H1 (cell line): ENCODE data around the gene KCTD21. TPM values are rescaled to one million over a fixed set of nuclear protein-coding genes. Genes with fewer than 3 reads are reported as not detected.

ENCODE experiments used
- CTCF ChIA-PET: fragments of 300-600 bp; sonication (Branson Sonifier 250); formaldehyde crosslinking; loops from one replicate; lab custom pipeline; 2021; ENCODE audit not compliant: partially characterized antibody; lab: Charles Lee
- POLR2A ChIA-PET: fragments of 300-600 bp; sonication (Branson Sonifier 250); formaldehyde crosslinking; loops from one replicate; lab custom pipeline; 2021; ENCODE audit warnings: inconsistent platforms; ENCODE audit not compliant: partially characterized antibody; lab: Charles Lee
- DNase-seq, 2 experiments: peaks; one replicate each; pipeline versions ENCODE4 v3.0.0 to v3.0.0-alpha.2; 2010 to 2022; ENCODE audit warnings: low spot score in 2 of 2, low read depth in 1 of 2, mixed read lengths in 1 of 2
- FAIRE-seq: peaks from 2 replicates; lab custom pipeline; 2011; peaks lifted over from hg19 to GRCh38; lab: Jason Lieb, UNC
- H2AFZ ChIP-seq: 2 replicates; pipeline ENCODE4 v1.8.1; 2012; ENCODE audit warnings: low read length, inconsistent platforms
- H2AK5ac ChIP-seq: 2 replicates; pipeline ENCODE4 v1.6.1; 2013; ENCODE audit warnings: low read depth, low read length
- H2BK120ac ChIP-seq: replicated peaks from 2 replicates; pipeline ENCODE3; 2013; ENCODE audit warnings: low read depth, low read length, inconsistent platforms
- H2BK12ac ChIP-seq: 2 replicates; pipeline ENCODE4 v1.6.1; 2013; ENCODE audit warnings: low read depth, low read length
- H2BK15ac ChIP-seq: 2 replicates; pipeline ENCODE4 v1.6.1; 2013; ENCODE audit warnings: low read length
- H2BK20ac ChIP-seq: 2 replicates; pipeline ENCODE4 v1.6.1; 2013; ENCODE audit warnings: low read length
- H2BK5ac ChIP-seq: 2 replicates; pipeline ENCODE4 v1.6.1; 2013; ENCODE audit warnings: low read depth, low read length
- H3K14ac ChIP-seq: 2 replicates; pipeline ENCODE4 v1.6.1; 2013; ENCODE audit warnings: inconsistent platforms; ENCODE audit not compliant: insufficient read length
- H3K18ac ChIP-seq: 2 replicates; pipeline ENCODE4 v1.6.1; 2013; ENCODE audit warnings: low read length; ENCODE audit errors: extremely low read depth
- H3K23ac ChIP-seq: 2 replicates; pipeline ENCODE4 v1.6.1; 2013; ENCODE audit warnings: inconsistent platforms; ENCODE audit not compliant: insufficient read length
- H3K23me2 ChIP-seq: 2 replicates; pipeline ENCODE4 v1.6.1; 2013; ENCODE audit warnings: low read depth, low read length
- H3K27ac ChIP-seq: 2 replicates; pipeline ENCODE4 v1.6.1; 2011; ENCODE audit warnings: low read depth, low read length, inconsistent platforms
- H3K27me3 ChIP-seq, 4 experiments: replicated peaks in 1 of 4; 1 replicate in 1 of 4; 2 replicates in 3 of 4; pipeline versions ENCODE4 v1.6.1 to v1.8.1; 2011 to 2013; ENCODE audit warnings: low read length in 3 of 4, mild to moderate bottlenecking in 3 of 4, inconsistent platforms in 2 of 4, mixed read lengths in 2 of 4, moderate library complexity in 1 of 4; ENCODE audit not compliant: control insufficient read depth in 3 of 4, insufficient read depth in 3 of 4; ENCODE audit errors: extremely low read depth in 1 of 4
- H3K36me3 ChIP-seq, 4 experiments: 2 replicates each; pipeline versions ENCODE4 v1.6.1 to v1.8.1; 2011 to 2013; ENCODE audit warnings: mild to moderate bottlenecking in 4 of 4, low read length in 3 of 4, moderate library complexity in 2 of 4, control low read depth in 1 of 4, inconsistent platforms in 1 of 4; ENCODE audit not compliant: insufficient read depth in 4 of 4, control insufficient read depth in 2 of 4
- H3K4ac ChIP-seq: replicated peaks from 2 replicates; pipeline ENCODE3; 2013; ENCODE audit warnings: low read length, low read depth, mixed read lengths, inconsistent platforms; ENCODE audit not compliant: insufficient read length
- H3K4me1 ChIP-seq, 4 experiments: replicated peaks in 1 of 4; 1 replicate in 1 of 4; 2 replicates in 3 of 4; pipeline versions ENCODE4 v1.6.1 to v1.8.1; 2011 to 2013; ENCODE audit warnings: low read length in 3 of 4, inconsistent platforms in 2 of 4, mixed read lengths in 1 of 4; ENCODE audit not compliant: insufficient read depth in 4 of 4, control insufficient read depth in 3 of 4
- H3K4me2 ChIP-seq, 2 experiments: 2 replicates each; pipeline versions ENCODE4 v1.6.1 to v1.8.1; 2011 to 2013; ENCODE audit warnings: low read depth in 2 of 2, low read length in 2 of 2, control low read depth in 1 of 2, inconsistent platforms in 1 of 2, mild to moderate bottlenecking in 1 of 2; ENCODE audit not compliant: insufficient read depth in 1 of 2
- H3K4me3 ChIP-seq, 4 experiments: fragments of 200-600, 300-600 bp in 1 of 4; sonication (generic), shearing (Covaris generic), sonication (Bioruptor Twin) in 1 of 4; 2 replicates each; pipeline versions ENCODE4 v1.5.1 to v1.8.1; 2011 to 2016; ENCODE audit warnings: low read length in 4 of 4, low read depth in 3 of 4, control low read depth in 2 of 4, inconsistent platforms in 2 of 4, mild to moderate bottlenecking in 2 of 4, mixed read lengths in 1 of 4, moderate library complexity in 1 of 4; ENCODE audit not compliant: insufficient read depth in 2 of 4; ENCODE audit errors: extremely low read depth in 1 of 4
- H3K56ac ChIP-seq: replicated peaks from 2 replicates; pipeline ENCODE3; 2013; ENCODE audit warnings: low read depth, mild to moderate bottlenecking, mixed read lengths, low read length, inconsistent platforms; ENCODE audit not compliant: insufficient read length
- H3K79me1 ChIP-seq: 2 replicates; pipeline ENCODE4 v1.6.1; 2013; ENCODE audit warnings: low read depth, low read length, control low read depth
- H3K79me2 ChIP-seq, 2 experiments: 2 replicates each; pipeline versions ENCODE4 v1.6.1 to v1.8.1; 2012 to 2013; ENCODE audit warnings: low read length in 2 of 2, mild to moderate bottlenecking in 2 of 2, inconsistent platforms in 1 of 2; ENCODE audit not compliant: insufficient read depth in 2 of 2, control insufficient read depth in 1 of 2
- H3K9ac ChIP-seq, 4 experiments: replicated peaks in 1 of 4; 1 replicate in 1 of 4; 2 replicates in 3 of 4; pipeline versions ENCODE4 v1.6.1 to v1.8.1; 2011 to 2013; ENCODE audit warnings: low read depth in 3 of 4, low read length in 3 of 4, control low read depth in 2 of 4, mild to moderate bottlenecking in 2 of 4, moderate library complexity in 2 of 4, inconsistent platforms in 1 of 4; ENCODE audit errors: extremely low read depth in 1 of 4
- H3K9me3 ChIP-seq, 2 experiments: 2 replicates each; pipeline versions ENCODE4 v1.6.1 to v1.8.1; 2012 to 2013; ENCODE audit warnings: mild to moderate bottlenecking in 2 of 2, moderate library complexity in 2 of 2, control low read depth in 1 of 2, inconsistent platforms in 1 of 2, low read depth in 1 of 2, low read length in 1 of 2, mixed read lengths in 1 of 2; ENCODE audit not compliant: insufficient read depth in 2 of 2
- H4K20me1 ChIP-seq, 2 experiments: replicated peaks in 1 of 2; 2 replicates each; pipeline versions ENCODE3 to v1.8.1; 2011 to 2013; ENCODE audit warnings: inconsistent platforms in 2 of 2, low read length in 2 of 2, mild to moderate bottlenecking in 1 of 2; ENCODE audit not compliant: insufficient read depth in 2 of 2, control insufficient read depth in 1 of 2
- H4K5ac ChIP-seq: 2 replicates; pipeline ENCODE4 v1.6.1; 2013; ENCODE audit warnings: low read length, low read depth, mixed read lengths, inconsistent platforms; ENCODE audit not compliant: insufficient read length
- H4K8ac ChIP-seq: 2 replicates; pipeline ENCODE4 v1.8.0; 2013; ENCODE audit warnings: mild to moderate bottlenecking, moderate library complexity, low read length, inconsistent platforms; ENCODE audit not compliant: insufficient read depth; ENCODE audit errors: extremely low read depth
- H4K91ac ChIP-seq: replicated peaks from 2 replicates; pipeline ENCODE3; 2013; ENCODE audit warnings: low read length, mixed read lengths, inconsistent platforms; ENCODE audit not compliant: insufficient read length
- ASH2L ChIP-seq: fragments of 200-600, 300-600 bp; sonication (generic); IDR thresholded peaks from one replicate; pipeline ENCODE4 v1.7.1; 2017; ENCODE audit warnings: low read length
- BACH1 ChIP-seq: IDR thresholded peaks from 2 replicates; pipeline ENCODE4 v1.6.1; 2012; ENCODE audit warnings: low read length, improper control_type of control experiment
- BRCA1 ChIP-seq: IDR thresholded peaks from 2 replicates; pipeline ENCODE4 v1.6.1; 2012; ENCODE audit warnings: low read depth, low read length, improper control_type of control experiment
- CTBP2 ChIP-seq: IDR thresholded peaks from 2 replicates; pipeline ENCODE4 v1.7.0; 2011; ENCODE audit warnings: borderline replicate concordance, mild to moderate bottlenecking, moderate library complexity, mixed read lengths, low read length; ENCODE audit not compliant: insufficient read depth, insufficient read length
- JUN ChIP-seq: IDR thresholded peaks from 2 replicates; pipeline ENCODE4 v1.6.1; 2011; ENCODE audit warnings: low read depth, mild to moderate bottlenecking, improper control_type of control experiment, low read length
- PHF8 ChIP-seq: fragments of 200-600 bp; sonication (generic); conservative IDR thresholded peaks from 2 replicates; pipeline ENCODE4 v1.7.1; 2012; ENCODE audit warnings: low read depth, mild to moderate bottlenecking, inconsistent platforms, low read length, moderate library complexity
- SIN3A ChIP-seq, 2 experiments: IDR thresholded peaks in 1 of 2; conservative IDR thresholded peaks in 1 of 2; 2 replicates each; pipeline ENCODE4 v1.6.1; 2011 to 2012; ENCODE audit warnings: low read length in 2 of 2, improper control_type of control experiment in 1 of 2, low read depth in 1 of 2, mild to moderate bottlenecking in 1 of 2
- SP2 ChIP-seq: IDR thresholded peaks from 2 replicates; pipeline ENCODE4 v1.6.1; 2012; ENCODE audit warnings: mild to moderate bottlenecking, low read length, inconsistent platforms
- TAF1 ChIP-seq: IDR thresholded peaks from 2 replicates; pipeline ENCODE4 v1.6.1; 2011; ENCODE audit warnings: mild to moderate bottlenecking, low read depth, low read length
- TBP ChIP-seq: IDR thresholded peaks from 2 replicates; pipeline ENCODE4 v1.6.1; 2011; ENCODE audit warnings: low read depth, low read length, improper control_type of control experiment
- WGBS, 2 experiments: shearing (Covaris generic) in 1 of 2; methylation state at CpG; one replicate each; pipeline versions ENCODE4 v1.1.6 to v1.1.7; 2013 to 2015; ENCODE audit warnings: low lambda C conversion rate in 2 of 2, mixed read lengths in 2 of 2, inconsistent platforms in 1 of 2, low coverage in 1 of 2, missing lambda C conversion rate in 1 of 2; ENCODE audit not compliant: insufficient replicate concordance in 2 of 2, insufficient coverage in 1 of 2, insufficient read length in 1 of 2; ENCODE audit errors: extremely low coverage in 1 of 2, missing lambda C conversion rate in 1 of 2; 5-methylcytosine and 5-hydroxymethylcytosine counted together
- polyA plus RNA-seq, 7 experiments: library from polyadenylated mRNA; depleted of rRNA in 3 of 7; stranded (reverse) in 5 of 7; unstranded in 2 of 7; fragments of >200 nt in 5 of 7; fragments of 200-250 nt in 2 of 7; gene quantifications; 1 replicate in 5 of 7; 2 replicates in 1 of 7; 4 replicates in 1 of 7; pipeline versions ENCODE4 v1.2.1 to v1.2.3, GENCODE V29; 2011 to 2013; ENCODE audit warnings: missing spikeins in 2 of 7, mixed read lengths in 2 of 7
- total RNA-seq: library from RNA; stranded (reverse); fragmentation: NEBNext Ultra II Directional; extraction: Animal tissue kit (Norgen Biotek cat#: 25700); gene quantifications from 2 replicates; pipeline ENCODE4 v1.2.1, GENCODE V29; 2021
- TF ChIP-seq, protein P1 (sequence below): IDR thresholded peaks from 2 replicates; pipeline ENCODE4 v1.6.1; 2012; ENCODE audit warnings: inconsistent platforms
- TF ChIP-seq, protein P2 (sequence below): IDR thresholded peaks from 2 replicates; pipeline ENCODE4 v1.6.1; 2012; ENCODE audit warnings: low read length, inconsistent platforms

KCTD21 gene
- total and polyA plus RNA-seq, 2 of the 8 experiments (the other 6 are each of a cell fraction or from before 2014, with no cell fraction given): 3.2 to 4.1 TPM

DNA sequence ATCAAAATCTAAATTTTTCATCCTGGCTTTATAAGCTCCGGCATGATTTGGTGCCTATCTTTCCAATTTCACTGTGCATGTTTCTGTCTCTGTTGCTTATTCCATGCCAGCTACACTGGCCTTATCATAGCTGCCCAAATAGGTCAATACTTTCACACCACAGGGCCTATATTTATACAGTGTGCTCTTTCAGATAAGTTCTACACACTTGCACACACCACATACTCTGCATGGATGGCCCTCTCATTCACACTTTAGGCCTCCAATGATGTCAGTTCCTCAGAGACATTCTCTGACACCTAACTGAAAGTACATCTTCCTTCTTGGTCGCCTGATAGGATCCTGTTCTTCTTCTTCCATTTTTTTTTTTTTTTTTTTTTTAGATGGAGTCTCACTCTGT, 56.0 kb downstream of the KCTD21 start:
- Histone ChIP-seq H3K79me2 (peaks cover 0 to 4% of the 10 kb centered on the region in 2 experiments; a peak in 2 of 4 replicates), H2BK5ac (no peak overlapping the region), H2AFZ (no peak overlapping the region), H3K36me3 (peaks cover 2 to 8% (median 8%) of the 10 kb centered on the region in 4 experiments; a peak in 5 of 8 replicates), H4K91ac (no peak overlapping the region), H3K4ac (no peak overlapping the region), H3K56ac (no peak overlapping the region), H2AK5ac (no peak overlapping the region), H4K8ac (no peak overlapping the region), H2BK15ac (no peak overlapping the region), H3K4me1 (no peaks in the 10 kb centered on the region), H3K9ac (no peak overlapping the region), H3K27ac (no peak overlapping the region), H3K27me3 (no peaks in the 10 kb centered on the region), H3K79me1 (no peaks in the 10 kb centered on the region; the same call in 1 of the 2 replicates), H4K20me1 (no peaks in the 10 kb centered on the region), H3K4me3 (no peak overlapping the region), H3K9me3 (no peaks in the 10 kb centered on the region), H3K14ac (no peak overlapping the region), H4K5ac (no peak overlapping the region), H3K18ac (no peak overlapping the region), H3K4me2 (no peak overlapping the region), H2BK120ac (no peak overlapping the region), H3K23ac (no peak overlapping the region), H2BK12ac (no peak overlapping the region), H3K23me2 (no peaks in the 10 kb centered on the region), H2BK20ac (no peak overlapping the region)
- WGBS, 2 experiments: 95% methylated on average over 2 of the region's 2 CpGs; no CpG with 5 or more reads in 1 of the 2 experiments
- DNase-seq (no peak), FAIRE-seq (no peak)
- ChIA-PET CTCF (no interaction called here), POLR2A (interaction anchor here (1.2 to 4.1 kb wide), 6 partner anchors 8 to 16 kb away, joined by 3 to 32 read pairs (median 5); partner anchors contain the start of gene ALG8)
- TF ChIP-seq SP2 (no peak), ASH2L (no peak), SIN3A (conservative IDR thresholded peaks at IDR 0.05 in 1 of 2, IDR thresholded peaks at IDR 0.05 in 1 of 2; ENCODE audit: low read depth in 1 of 2, low read length in 2 of 2) (no peak), CTBP2 (no peak), BRCA1 (no peak), TBP (no peak), TAF1 (no peak), BACH1 (no peak), PHF8 (no peak), JUN (no peak)
- TF ChIP-seq, protein P1, sequence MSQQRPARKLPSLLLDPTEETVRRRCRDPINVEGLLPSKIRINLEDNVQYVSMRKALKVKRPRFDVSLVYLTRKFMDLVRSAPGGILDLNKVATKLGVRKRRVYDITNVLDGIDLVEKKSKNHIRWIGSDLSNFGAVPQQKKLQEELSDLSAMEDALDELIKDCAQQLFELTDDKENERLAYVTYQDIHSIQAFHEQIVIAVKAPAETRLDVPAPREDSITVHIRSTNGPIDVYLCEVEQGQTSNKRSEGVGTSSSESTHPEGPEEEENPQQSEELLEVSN: no peak
- TF ChIP-seq, protein P2, sequence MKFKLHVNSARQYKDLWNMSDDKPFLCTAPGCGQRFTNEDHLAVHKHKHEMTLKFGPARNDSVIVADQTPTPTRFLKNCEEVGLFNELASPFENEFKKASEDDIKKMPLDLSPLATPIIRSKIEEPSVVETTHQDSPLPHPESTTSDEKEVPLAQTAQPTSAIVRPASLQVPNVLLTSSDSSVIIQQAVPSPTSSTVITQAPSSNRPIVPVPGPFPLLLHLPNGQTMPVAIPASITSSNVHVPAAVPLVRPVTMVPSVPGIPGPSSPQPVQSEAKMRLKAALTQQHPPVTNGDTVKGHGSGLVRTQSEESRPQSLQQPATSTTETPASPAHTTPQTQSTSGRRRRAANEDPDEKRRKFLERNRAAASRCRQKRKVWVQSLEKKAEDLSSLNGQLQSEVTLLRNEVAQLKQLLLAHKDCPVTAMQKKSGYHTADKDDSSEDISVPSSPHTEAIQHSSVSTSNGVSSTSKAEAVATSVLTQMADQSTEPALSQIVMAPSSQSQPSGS: no peak
